NCI-H460 (cell line): ENCODE measurements around the gene SLC25A10. TPM values are rescaled to one million over a fixed set of nuclear protein-coding genes. Genes with fewer than 3 reads are reported as not detected.
"Not testable (repeated sequence)": the region's sequence is repeated elsewhere in the genome, so short reads cannot be mapped to it uniquely, and the experiment has no call there.

Experiments
- DNase-seq: peaks from one replicate; pipeline ENCODE4 v3.0.0-alpha.2; 2016; ENCODE audit warnings: low read depth; ENCODE audit errors: extremely low read depth
- total RNA-seq: library from RNA; depleted of rRNA; stranded (reverse); fragments of >200 nt; shearing (Covaris generic); gene quantifications from 2 replicates; pipeline ENCODE4 v1.2.3, GENCODE V29; 2014

Gene SLC25A10
- total RNA-seq, 1 experiment from 2014 or later, result 9.4 TPM

GRCh38 chr17:81719410-81720266 lies 7.6 kb downstream of the SLC25A10 start:
- no peak for DNase-seq

DNA sequence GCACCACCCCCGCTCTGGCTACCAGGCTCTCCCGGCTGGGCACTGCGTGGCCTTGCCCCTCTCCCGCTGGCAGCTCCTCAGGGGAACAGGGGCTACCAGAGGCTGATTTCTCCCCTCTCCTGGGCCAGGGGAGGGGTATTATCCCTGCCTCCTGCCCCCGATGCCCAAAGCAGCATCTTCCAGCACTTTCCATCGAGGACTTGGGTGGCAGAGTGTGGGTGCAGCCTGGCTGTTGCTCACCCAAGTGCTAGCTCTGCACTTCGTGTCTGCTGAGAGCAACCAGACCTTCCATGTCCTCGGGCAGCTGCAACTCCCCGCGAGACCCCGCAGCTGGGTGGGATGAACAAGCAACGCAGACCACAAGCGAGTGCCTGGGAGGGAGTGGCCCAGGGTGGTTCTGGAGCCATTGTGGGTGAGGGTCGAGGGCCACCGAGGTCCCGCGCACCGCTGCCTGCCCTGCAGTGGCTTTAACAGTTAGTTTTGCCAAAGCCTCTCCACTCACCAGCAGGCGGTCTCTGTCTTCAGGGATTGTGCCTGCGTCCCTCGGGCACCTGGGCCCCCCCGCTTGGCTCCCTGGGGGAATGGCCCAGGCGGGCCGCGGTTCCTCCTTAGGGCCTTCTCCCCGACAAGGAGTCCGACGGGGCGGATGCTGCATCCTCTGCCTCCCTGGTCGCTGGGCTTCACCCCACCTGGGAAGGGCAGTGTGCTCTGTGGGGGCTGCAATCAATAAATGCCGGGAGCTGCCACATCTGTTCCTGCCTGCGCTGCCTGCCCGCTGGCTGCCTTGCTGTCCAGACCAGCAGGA lies 8.4 kb downstream of the SLC25A10 start:
- DNase-seq, result no peak

DNA sequence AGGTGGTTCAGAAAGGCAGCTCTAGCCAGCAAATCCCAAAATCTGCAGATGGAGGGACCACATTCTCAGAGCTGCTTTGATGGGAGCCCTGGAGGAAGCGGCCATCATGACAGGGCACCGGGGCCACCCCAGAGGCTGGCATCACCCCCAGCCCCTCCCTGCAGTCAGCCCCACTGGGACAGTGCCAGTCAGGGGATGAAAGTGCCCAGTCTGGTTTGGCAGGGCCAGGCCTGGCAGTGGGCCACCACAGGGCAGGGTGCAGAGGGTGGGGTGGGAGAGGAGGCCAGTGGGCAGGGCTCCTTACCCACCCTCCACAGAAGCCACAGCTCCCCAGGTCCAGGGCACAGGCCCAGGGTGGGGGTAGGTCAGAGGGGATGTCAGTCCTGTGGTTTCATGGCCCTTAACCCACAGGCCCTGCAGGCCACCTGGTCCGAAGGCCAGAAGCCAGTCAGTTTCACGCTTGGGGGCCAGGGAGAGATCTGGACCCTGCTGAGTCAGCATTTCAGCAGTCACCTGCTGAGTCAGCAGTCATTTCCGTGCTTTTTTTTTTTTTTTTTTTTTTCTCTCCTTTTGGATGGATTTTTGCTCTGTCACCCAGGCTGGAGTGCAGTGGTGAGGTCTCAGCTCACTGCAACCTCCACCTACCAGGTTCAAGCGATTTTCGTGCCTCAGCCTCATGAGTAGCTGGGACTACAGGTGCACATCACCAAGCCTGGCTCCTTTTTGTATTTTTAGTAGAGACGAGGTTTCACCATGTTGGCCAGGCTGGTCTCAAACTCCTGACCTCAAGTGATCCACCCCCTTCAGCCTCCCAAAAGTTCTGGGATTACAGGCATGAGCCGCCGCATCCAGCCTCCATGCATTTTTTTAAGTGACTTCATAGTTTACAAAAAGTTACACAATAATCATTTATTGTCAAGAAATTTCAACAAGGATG lies 10.4 kb downstream of the SLC25A10 start:
- DNase-seq, result no peak

DNA sequence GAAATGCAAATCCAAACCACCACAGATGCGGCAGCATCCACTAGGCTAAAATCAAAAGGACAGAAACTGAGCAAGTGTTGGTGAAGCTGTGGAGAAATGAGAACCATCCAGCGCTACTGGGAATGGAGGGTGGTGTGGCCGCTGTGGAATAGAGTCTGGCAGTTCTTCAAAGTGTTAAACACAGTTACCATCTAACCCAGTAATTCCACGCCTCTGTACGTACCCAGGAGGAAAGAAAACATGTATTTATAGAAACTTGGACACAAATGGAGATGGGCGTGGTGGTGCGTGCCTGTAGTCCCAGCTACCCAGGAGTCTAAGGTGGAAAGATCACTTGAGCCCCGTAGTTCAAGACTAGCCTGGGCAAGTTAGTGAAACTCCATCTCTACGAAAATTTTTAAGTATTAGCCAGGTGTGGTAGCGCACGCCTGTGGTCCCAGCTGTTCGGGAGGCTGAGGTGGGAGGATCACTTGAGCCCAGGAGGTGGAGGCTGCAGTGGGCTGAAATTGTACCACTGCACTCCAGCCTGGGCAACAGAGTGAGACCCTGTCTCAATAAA lies 11.6 kb downstream of the SLC25A10 start:
- DNase-seq, result no peak

- no peak for DNase-seq
Measured at GRCh38 chr17:81725439-81725838, 13.4 kb downstream of the SLC25A10 start.

DNA sequence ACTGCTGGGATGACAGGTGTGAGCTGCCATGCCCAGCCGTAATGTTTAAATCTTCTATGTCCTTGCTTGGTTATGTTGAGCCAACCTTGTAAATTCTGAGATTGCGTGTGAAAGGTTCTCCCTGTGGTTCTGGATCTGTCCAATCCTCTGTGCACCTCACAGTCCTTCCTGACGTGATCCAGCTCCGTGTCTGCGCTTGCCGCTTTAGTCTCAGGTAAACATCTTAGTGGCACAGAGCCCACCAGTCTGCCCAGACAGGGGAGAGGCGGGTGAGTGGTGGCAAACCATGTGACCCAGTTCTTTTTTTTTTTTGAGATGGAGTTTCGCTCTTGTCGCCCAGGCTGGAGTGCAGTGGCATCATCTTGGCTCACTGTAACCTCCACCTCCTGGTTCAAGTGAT lies 13.9 kb downstream of the SLC25A10 start:
- DNase-seq, result no peak

GRCh38 chr17:81727324-81728031 lies 15.4 kb downstream of the SLC25A10 start:
- DNase-seq, result no peak

DNA sequence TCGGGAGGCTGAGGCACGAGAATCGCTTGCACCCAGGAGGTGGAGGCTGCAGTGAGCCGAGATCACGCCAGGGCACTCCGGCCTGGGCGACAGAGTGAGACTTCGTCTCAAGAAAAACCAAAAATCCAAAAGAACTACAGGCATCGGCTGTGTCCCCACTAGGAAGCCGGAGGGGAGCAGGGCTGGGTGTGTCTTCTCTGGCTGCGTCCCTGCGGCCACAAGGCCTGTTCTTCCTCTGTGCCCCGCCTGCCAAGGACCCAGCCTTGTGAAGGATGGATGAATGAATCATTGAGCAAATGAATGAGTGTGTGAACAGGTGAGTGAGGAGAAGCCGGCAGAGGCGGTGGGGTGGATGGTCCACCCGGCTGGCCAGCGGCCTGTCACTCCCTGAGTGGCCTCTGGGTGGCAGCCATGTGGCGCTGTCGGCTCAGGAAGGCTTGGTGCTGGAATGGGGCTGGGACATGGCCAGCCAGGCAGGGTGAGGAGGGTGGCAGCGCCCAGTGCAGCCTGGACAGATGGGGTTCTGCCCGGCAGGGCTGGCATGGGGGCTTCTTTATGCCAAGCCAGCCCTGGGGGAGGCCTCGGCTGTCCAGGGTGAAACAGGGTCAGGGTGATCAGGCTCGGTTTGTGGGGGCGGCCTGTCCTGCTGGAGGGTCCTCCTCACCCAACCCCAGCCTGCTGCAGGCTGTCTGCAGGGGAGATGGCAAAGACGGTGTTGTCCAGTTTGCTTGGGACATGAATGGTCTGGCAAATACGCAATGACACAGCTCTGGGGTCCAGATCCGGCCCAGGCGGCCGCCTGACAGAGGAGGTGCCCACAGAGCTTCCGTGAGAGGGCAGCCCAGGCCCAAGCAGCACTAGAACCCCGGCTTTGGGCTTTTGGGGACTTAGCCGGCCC lies 21.7 kb downstream of the SLC25A10 start:
- DNase-seq, result peak; percentile 86

DNA sequence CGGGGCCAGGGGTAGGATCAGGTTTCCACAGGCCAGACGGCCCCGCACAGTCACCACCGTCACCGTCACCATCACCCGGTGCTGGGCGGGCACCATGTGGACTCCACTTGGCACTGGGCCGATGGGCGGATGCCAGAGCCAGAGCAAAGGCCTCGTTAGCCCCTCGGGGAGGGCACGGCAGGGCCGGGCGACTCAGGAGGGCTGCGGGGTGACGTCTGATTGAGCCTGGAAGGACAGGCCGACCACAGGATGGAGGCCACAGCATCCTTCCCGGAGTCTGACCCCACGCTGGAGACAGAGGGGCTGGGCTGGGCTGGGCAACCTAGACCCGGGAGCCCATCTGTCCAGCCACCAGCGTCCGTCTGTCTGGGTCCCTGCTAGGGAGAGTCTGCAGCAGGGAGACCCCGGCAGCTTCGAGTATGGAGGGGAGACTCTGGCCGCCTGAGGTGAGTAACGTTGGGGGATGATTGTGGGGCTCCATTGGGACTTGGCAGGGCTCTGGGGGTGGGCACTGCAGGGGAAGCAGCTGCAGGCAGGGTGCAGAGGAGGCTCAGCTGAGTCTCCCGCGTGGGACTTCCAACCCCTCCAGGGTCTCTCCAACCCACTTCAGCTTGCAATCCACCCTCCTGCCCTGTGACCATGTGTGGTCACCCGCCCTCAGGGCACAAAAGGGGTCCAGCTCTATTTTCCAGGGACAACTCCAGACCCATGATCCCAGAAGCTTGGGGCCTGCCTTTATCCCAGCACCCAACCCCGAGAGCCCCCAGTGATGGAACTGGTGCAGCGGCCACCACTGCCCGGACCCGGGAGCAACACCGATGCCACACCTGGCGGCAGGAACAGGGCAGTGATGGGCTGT lies 22.6 kb downstream of the SLC25A10 start:
- DNase-seq, result peak; percentile 66

DNA sequence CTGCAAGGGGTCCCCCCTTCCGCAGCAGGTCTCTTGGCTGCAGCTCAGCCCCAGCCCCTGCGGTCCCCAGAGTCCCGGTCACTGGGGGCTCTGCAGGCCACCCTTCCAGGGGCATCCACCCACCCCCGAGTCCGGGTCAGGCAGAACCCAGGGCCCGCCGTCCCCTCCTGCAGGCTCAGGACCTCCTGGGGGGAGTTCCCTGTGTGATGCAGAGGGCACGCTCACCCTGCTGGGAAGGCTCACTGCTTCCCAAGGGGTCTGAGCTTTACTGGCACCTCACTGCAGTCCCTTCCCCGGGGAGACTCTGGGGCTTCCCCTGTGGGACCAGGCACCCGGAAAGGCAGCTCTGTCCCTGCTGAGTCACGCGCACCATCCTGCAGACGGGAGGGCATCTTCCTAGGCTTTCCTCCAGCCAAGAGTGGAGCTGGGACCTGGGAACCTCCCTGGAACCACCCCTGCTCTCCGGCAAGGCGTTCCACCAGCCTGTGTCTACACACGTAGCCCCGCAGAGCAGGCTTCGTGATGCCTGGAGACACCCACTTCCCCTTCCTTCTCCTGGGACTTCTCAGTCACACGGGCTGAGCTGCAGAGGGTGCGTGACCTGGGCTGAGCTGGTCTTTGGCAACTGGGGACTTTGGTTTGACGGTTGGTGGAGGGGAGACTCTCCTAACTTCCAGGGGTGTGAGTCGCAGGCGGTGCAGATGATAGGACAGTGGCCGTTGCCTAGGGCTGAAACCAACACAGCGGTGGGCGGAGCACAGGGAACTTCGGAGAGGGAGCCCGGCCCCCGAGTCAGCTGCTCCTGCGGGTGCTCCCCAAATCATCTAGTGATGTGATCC lies 23.4 kb downstream of the SLC25A10 start:
- DNase-seq, result no peak

DNA sequence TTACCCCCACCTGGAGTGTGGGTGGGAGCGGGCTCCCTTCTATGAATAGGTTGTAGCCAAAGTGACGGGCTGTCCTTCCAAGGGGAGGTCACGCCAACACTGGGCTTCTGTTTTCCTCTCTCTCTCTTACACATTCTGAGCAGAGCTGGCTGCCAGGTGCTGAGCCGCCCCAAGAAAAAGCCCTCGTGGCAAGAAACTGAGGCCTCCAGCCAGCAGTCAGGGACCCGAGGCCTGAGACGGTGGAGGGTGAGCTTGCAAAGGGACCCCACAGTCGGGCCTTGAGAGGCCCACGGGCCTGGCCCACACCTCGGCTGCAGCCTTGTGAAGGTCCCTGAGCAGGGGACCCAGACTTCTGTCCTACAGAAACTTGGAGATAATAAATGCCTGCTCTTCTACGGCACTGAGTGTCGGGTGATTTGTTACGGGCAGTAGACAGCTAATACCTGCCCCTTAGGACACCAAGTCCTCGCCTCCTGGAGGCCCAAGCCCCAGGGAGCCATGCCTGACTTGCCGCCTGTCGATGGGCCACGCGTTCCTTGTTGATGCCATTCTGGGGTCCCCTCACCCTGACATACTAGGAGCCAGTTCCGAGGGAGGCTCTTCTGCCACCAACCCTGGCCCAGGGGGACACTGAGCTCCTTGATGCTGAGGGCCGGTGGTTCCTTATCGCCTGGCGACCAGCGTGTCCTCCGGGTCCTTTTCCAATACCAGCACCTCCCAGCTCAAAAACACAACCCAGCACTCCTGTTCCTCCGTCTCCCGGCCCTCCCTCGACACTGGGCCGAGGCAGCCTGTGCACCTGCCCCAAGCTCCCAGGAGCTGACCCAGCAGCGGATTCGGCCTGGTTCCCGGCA lies 26.1 kb downstream of the SLC25A10 start:
- no peak for DNase-seq

GRCh38 chr17:81738801-81739393 lies 26.8 kb downstream of the SLC25A10 start:
- DNase-seq, result no peak

DNA sequence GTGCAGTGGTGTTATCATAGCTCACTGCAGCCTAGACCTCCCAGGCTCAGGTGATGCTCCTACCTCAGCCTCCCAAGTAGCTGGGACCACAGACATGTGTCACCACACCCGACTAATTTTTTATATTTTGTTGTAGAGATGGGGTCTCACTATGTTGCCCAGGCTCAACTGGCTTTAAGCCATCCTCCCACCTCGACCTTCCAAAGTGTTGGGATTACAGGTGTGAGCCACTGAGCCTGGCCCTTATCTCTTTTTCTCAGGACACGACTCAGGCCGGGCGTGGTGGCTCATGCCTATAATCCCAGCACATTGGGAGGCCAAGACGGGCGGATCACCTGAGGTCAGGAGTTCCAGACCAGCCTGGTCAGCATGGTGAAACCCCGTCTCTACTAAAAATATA lies 27.5 kb downstream of the SLC25A10 start:
- not testable (repeated sequence) for DNase-seq

DNA sequence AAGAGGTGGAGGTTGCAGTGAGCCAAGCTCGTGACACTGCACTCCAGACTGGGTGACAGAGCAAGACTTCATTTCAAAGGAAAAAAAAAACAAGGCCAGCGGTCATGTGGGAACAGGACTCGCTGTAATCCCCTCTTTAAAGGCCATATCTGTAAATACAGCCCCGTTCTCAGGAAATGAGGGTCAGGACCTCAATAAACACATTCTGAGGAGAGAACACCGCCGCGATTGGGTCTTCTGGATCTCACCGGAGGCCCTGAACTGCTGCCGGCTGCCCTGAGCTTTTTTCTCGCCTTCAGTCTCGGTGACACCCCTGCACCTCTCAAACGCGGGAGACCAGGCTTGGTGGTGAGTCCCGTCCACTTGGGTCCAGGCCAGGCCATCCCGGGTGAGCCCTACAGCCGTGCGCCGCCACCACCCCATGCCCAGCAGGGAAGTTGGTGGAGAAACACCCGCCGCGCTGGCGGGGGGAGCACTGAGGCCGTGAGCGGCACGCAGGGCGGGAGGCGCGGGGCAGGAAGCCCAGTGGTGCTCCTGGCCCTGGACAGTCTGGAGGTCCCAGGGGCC lies 28.4 kb downstream of the SLC25A10 start:
- DNase-seq, result no peak

GRCh38 chr17:81741049-81741593 lies 29.0 kb downstream of the SLC25A10 start:
- DNase-seq, result no peak
